GM15510 (cell line): ENCODE data around the gene THOP1.

Source experiments
- POLR2A ChIP-seq: IDR thresholded peaks from 3 replicates; pipeline ENCODE4 v1.6.1; 2011; ENCODE audit warnings: borderline replicate concordance; ENCODE audit not compliant: insufficient read length; ENCODE audit errors: extremely low read depth

Gene THOP1

GRCh38 chr19:2756921-2757881 is 28.1 kb upstream of the THOP1 start:
- no peak for TF ChIP-seq POLR2A

- TF ChIP-seq POLR2A, result no peak
These were observed 26.5 kb upstream of the THOP1 start for GRCh38 chr19:2758601-2759313.

GRCh38 chr19:2759362-2759761 is 25.9 kb upstream of the THOP1 start:
- no peak for TF ChIP-seq POLR2A

- TF ChIP-seq POLR2A, result no peak
These were observed 25.3 kb upstream of the THOP1 start for GRCh38 chr19:2759965-2760364.

- no peak for TF ChIP-seq POLR2A
These were observed 24.0 kb upstream of the THOP1 start for GRCh38 chr19:2761309-2761677.

GRCh38 chr19:2761876-2762782 is 23.2 kb upstream of the THOP1 start:
- no peak for TF ChIP-seq POLR2A

- TF ChIP-seq POLR2A, result no peak
These were observed 22.4 kb upstream of the THOP1 start for GRCh38 chr19:2762783-2763496.

GRCh38 chr19:2763687-2764086 is 21.6 kb upstream of the THOP1 start:
- TF ChIP-seq POLR2A, result no peak

- TF ChIP-seq POLR2A, result no peak
These were observed 20.4 kb upstream of the THOP1 start for GRCh38 chr19:2764945-2765344.

- no peak for TF ChIP-seq POLR2A
These were observed 19.9 kb upstream of the THOP1 start for GRCh38 chr19:2765376-2765775.

GRCh38 chr19:2766594-2767372 is 18.5 kb upstream of the THOP1 start:
- TF ChIP-seq POLR2A, result no peak

- no peak for TF ChIP-seq POLR2A
These were observed 17.6 kb upstream of the THOP1 start for GRCh38 chr19:2767688-2768087.

- TF ChIP-seq POLR2A, result no peak
These were observed 16.8 kb upstream of the THOP1 start for GRCh38 chr19:2768365-2769132.
